Nephron (organoid): Measurements from ENCODE around the gene CC2D2A.
A peak's percentile ranks its signal among the peaks of the same experiment; 100 is the strongest.
"Not testable (repeated sequence)": the region's sequence is repeated elsewhere in the genome, so short reads cannot be mapped to it uniquely, and the experiment has no call there.

ENCODE experiments used
- H3K27ac Mint-ChIP-seq, 3 experiments: 2 replicates each; pipeline ENCODE4 v1.8.0; 2020; ENCODE audit warnings: mixed read lengths in 3 of 3, mild to moderate bottlenecking in 2 of 3, moderate library complexity in 1 of 3
- H3K27me3 Mint-ChIP-seq: 2 replicates; pipeline ENCODE4 v1.8.0; 2021; ENCODE audit warnings: low read depth, mild to moderate bottlenecking, moderate library complexity, mixed read lengths
- H3K36me3 Mint-ChIP-seq: 2 replicates; pipeline ENCODE4 v1.8.0; 2020; ENCODE audit warnings: low read depth, mixed read lengths
- H3K4me1 Mint-ChIP-seq: 2 replicates; pipeline ENCODE4 v1.8.0; 2020; ENCODE audit warnings: mixed read lengths
- H3K4me3 Mint-ChIP-seq, 3 experiments: 2 replicates each; pipeline ENCODE4 v1.8.0; 2020; ENCODE audit warnings: mild to moderate bottlenecking in 3 of 3, mixed read lengths in 3 of 3, moderate library complexity in 2 of 3
- H3K9me3 Mint-ChIP-seq: 2 replicates; pipeline ENCODE4 v1.8.0; 2020; ENCODE audit warnings: mixed read lengths
- CTCF ChIP-seq, 3 experiments: fragments of 200-600 bp; sonication (generic); IDR thresholded peaks; one replicate each; pipeline ENCODE4 v1.5.0; 2021; ENCODE audit warnings: antibody characterized with exemption in 3 of 3; ENCODE audit not compliant: unreplicated experiment in 3 of 3

Gene CC2D2A

GRCh38 chr4:15507679-15508078 lies 38.0 kb downstream of the CC2D2A start:
- TF ChIP-seq CTCF (IDR thresholded peaks at IDR 0.05; ENCODE audit: unreplicated experiment in 3 of 3), result no peak
- Mint-ChIP-seq H3K9me3 (no peaks in the 10 kb centered on the region), H3K27me3 (no peaks in the 10 kb centered on the region), H3K4me3 (no peak overlapping the region), H3K4me1 (no peaks in the 10 kb centered on the region), H3K27ac (no peak overlapping the region), H3K36me3 (peaks cover 72% of the 10 kb centered on the region)

- Mint-ChIP-seq H3K9me3 (no peaks in the 10 kb centered on the region), H3K4me1 (no peaks in the 10 kb centered on the region), H3K4me3 (no peak overlapping the region), H3K36me3 (peaks cover 79% of the 10 kb centered on the region), H3K27me3 (no peaks in the 10 kb centered on the region), H3K27ac (peak overlapping the region in 1 of 3 experiments; percentile 25)
- no peak for TF ChIP-seq CTCF (IDR thresholded peaks at IDR 0.05; ENCODE audit: unreplicated experiment in 3 of 3)
These were observed 41.3 kb downstream of the CC2D2A start for GRCh38 chr4:15510961-15511360.

GRCh38 chr4:15513545-15513944 lies 43.9 kb downstream of the CC2D2A start:
- TF ChIP-seq CTCF (IDR thresholded peaks at IDR 0.05; ENCODE audit: unreplicated experiment in 3 of 3), result no peak
- Mint-ChIP-seq H3K27ac (no peak overlapping the region), H3K9me3 (peaks cover 7% of the 10 kb centered on the region), H3K27me3 (no peaks in the 10 kb centered on the region), H3K36me3 (peaks cover 83% of the 10 kb centered on the region), H3K4me1 (no peaks in the 10 kb centered on the region), H3K4me3 (no peak overlapping the region)

GRCh38 chr4:15515106-15515505 lies 45.4 kb downstream of the CC2D2A start:
- no peaks in the 10 kb centered on the region for H3K4me1 Mint-ChIP-seq
- no peak overlapping the region for H3K4me3 Mint-ChIP-seq
- peaks cover 86% of the 10 kb centered on the region for H3K36me3 Mint-ChIP-seq
- no peak overlapping the region for H3K27ac Mint-ChIP-seq
- H3K9me3 Mint-ChIP-seq, result peaks cover 14% of the 10 kb centered on the region
- H3K27me3 Mint-ChIP-seq, result no peaks in the 10 kb centered on the region
- TF ChIP-seq CTCF (IDR thresholded peaks at IDR 0.05; ENCODE audit: unreplicated experiment in 3 of 3), result no peak

GRCh38 chr4:15516494-15516893 lies 46.8 kb downstream of the CC2D2A start:
- TF ChIP-seq CTCF (IDR thresholded peaks at IDR 0.05; ENCODE audit: unreplicated experiment in 3 of 3), result no peak
- no peak overlapping the region for H3K27ac Mint-ChIP-seq
- H3K27me3 Mint-ChIP-seq, result no peaks in the 10 kb centered on the region
- H3K4me3 Mint-ChIP-seq, result no peak overlapping the region
- peaks cover 87% of the 10 kb centered on the region for H3K36me3 Mint-ChIP-seq
- peaks cover 14% of the 10 kb centered on the region for H3K9me3 Mint-ChIP-seq
- H3K4me1 Mint-ChIP-seq, result no peaks in the 10 kb centered on the region

GRCh38 chr4:15517681-15518080 lies 48.0 kb downstream of the CC2D2A start:
- Mint-ChIP-seq H3K36me3 (peaks cover 81% of the 10 kb centered on the region), H3K9me3 (peaks cover 14% of the 10 kb centered on the region)
- not testable (repeated sequence) for H3K4me1 Mint-ChIP-seq, H3K27ac Mint-ChIP-seq, H3K27me3 Mint-ChIP-seq, H3K4me3 Mint-ChIP-seq
